HL-60 (cell line): ENCODE results near the gene FAT1.

Experiments
- DNase-seq, 2 experiments: peaks; one replicate each; pipeline ENCODE4 v3.0.0-alpha.2; 2010 to 2020; ENCODE audit warnings: low read depth in 1 of 2, low spot score in 1 of 2
- H3K27ac ChIP-seq: fragments of 250-450 bp; sonication (Bioruptor Pico); replicated peaks from 2 replicates; pipeline ENCODE4 v1.5.1; 2020; ENCODE audit warnings: mild to moderate bottlenecking, moderate library complexity
- H3K27me3 ChIP-seq: fragments of 250-450 bp; sonication (Bioruptor Pico); 2 replicates; pipeline ENCODE4 v1.5.1; 2021; ENCODE audit warnings: mild to moderate bottlenecking, moderate library complexity; ENCODE audit not compliant: insufficient read depth, poor library complexity, severe bottlenecking
- H3K4me3 ChIP-seq: replicated peaks from 2 replicates; pipeline ENCODE4 v1.5.1; 2011; ENCODE audit warnings: mild to moderate bottlenecking, control low read depth, low read length; ENCODE audit not compliant: insufficient read depth
- GABPA ChIP-seq: IDR thresholded peaks from 2 replicates; pipeline ENCODE4 v1.6.1; 2012; ENCODE audit warnings: low read depth
- POLR2AphosphoS5 ChIP-seq: IDR thresholded peaks from 2 replicates; pipeline ENCODE4 v1.6.1; 2012; ENCODE audit warnings: low read depth
- SPI1 ChIP-seq: IDR thresholded peaks from 2 replicates; pipeline ENCODE4 v1.6.1; 2012; ENCODE audit warnings: low read depth, mild to moderate bottlenecking, borderline replicate concordance
- TF ChIP-seq, protein P1 (sequence below): IDR thresholded peaks from one replicate; pipeline ENCODE4 v1.5.1; 2011; ENCODE audit warnings: low read length, control low read depth, inconsistent platforms; ENCODE audit not compliant: insufficient read depth
- TF ChIP-seq, protein P2 (sequence below): IDR thresholded peaks from 2 replicates; pipeline ENCODE4 v1.6.1; 2012; ENCODE audit warnings: low read depth; ENCODE audit not compliant: insufficient replicate concordance

Gene FAT1

DNA sequence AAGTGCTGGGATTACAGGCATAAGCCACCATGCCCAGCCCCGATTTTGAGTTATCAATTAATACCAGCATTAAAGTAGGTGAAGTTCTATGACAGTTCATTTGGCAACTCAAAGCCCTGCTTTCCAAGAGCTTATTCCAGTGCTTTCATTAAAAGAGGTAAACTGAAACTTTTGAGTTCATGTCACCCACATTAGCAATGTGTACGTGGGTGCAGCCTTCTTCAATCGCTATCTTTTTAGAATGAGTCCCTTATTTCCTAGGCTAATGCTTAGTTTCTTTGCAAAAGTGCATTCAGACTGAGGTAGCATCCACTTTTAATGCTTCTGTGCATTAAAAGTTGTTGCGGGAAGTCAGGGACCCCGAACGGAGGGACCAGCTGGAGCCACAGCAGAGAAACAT lies 142.2 kb downstream of the FAT1 start:
- H3K27me3 ChIP-seq, result no peaks in the 10 kb centered on the region
- H3K27ac ChIP-seq, result no peak overlapping the region
- TF ChIP-seq, protein P1, sequence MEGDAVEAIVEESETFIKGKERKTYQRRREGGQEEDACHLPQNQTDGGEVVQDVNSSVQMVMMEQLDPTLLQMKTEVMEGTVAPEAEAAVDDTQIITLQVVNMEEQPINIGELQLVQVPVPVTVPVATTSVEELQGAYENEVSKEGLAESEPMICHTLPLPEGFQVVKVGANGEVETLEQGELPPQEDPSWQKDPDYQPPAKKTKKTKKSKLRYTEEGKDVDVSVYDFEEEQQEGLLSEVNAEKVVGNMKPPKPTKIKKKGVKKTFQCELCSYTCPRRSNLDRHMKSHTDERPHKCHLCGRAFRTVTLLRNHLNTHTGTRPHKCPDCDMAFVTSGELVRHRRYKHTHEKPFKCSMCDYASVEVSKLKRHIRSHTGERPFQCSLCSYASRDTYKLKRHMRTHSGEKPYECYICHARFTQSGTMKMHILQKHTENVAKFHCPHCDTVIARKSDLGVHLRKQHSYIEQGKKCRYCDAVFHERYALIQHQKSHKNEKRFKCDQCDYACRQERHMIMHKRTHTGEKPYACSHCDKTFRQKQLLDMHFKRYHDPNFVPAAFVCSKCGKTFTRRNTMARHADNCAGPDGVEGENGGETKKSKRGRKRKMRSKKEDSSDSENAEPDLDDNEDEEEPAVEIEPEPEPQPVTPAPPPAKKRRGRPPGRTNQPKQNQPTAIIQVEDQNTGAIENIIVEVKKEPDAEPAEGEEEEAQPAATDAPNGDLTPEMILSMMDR, result no peak
- TF ChIP-seq SPI1 (no peak), POLR2AphosphoS5 (no peak)
- TF ChIP-seq, protein P2, sequence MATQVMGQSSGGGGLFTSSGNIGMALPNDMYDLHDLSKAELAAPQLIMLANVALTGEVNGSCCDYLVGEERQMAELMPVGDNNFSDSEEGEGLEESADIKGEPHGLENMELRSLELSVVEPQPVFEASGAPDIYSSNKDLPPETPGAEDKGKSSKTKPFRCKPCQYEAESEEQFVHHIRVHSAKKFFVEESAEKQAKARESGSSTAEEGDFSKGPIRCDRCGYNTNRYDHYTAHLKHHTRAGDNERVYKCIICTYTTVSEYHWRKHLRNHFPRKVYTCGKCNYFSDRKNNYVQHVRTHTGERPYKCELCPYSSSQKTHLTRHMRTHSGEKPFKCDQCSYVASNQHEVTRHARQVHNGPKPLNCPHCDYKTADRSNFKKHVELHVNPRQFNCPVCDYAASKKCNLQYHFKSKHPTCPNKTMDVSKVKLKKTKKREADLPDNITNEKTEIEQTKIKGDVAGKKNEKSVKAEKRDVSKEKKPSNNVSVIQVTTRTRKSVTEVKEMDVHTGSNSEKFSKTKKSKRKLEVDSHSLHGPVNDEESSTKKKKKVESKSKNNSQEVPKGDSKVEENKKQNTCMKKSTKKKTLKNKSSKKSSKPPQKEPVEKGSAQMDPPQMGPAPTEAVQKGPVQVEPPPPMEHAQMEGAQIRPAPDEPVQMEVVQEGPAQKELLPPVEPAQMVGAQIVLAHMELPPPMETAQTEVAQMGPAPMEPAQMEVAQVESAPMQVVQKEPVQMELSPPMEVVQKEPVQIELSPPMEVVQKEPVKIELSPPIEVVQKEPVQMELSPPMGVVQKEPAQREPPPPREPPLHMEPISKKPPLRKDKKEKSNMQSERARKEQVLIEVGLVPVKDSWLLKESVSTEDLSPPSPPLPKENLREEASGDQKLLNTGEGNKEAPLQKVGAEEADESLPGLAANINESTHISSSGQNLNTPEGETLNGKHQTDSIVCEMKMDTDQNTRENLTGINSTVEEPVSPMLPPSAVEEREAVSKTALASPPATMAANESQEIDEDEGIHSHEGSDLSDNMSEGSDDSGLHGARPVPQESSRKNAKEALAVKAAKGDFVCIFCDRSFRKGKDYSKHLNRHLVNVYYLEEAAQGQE, result no peak
- H3K4me3 ChIP-seq, result no peak overlapping the region
- DNase-seq, result no peak

DNA sequence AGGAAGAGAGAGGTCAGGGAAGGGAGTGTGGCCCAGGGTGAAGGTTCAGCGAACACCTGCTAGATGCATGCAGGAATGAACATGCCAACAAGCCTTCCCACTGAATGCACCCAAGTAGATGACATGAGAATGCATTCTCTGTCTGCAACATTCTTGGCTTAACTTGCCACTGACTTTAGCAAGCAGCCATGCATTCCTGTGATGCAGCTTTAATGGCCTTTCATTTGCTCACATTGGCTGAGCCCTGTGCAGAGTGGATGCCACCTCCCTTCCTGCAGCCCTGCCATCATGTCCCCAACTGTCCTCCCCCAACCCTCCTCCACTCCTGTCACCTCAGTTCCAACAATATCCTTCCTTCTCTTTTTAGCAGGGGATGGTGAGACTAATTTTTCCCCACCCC lies 143.0 kb downstream of the FAT1 start:
- no peaks in the 10 kb centered on the region for H3K27me3 ChIP-seq
- no peak for DNase-seq
- TF ChIP-seq POLR2AphosphoS5 (no peak), GABPA (no peak), SPI1 (no peak)
- TF ChIP-seq, protein P1, result no peak
- TF ChIP-seq, protein P2, result no peak
- H3K27ac ChIP-seq, result no peak overlapping the region
- H3K4me3 ChIP-seq, result no peak overlapping the region

DNA sequence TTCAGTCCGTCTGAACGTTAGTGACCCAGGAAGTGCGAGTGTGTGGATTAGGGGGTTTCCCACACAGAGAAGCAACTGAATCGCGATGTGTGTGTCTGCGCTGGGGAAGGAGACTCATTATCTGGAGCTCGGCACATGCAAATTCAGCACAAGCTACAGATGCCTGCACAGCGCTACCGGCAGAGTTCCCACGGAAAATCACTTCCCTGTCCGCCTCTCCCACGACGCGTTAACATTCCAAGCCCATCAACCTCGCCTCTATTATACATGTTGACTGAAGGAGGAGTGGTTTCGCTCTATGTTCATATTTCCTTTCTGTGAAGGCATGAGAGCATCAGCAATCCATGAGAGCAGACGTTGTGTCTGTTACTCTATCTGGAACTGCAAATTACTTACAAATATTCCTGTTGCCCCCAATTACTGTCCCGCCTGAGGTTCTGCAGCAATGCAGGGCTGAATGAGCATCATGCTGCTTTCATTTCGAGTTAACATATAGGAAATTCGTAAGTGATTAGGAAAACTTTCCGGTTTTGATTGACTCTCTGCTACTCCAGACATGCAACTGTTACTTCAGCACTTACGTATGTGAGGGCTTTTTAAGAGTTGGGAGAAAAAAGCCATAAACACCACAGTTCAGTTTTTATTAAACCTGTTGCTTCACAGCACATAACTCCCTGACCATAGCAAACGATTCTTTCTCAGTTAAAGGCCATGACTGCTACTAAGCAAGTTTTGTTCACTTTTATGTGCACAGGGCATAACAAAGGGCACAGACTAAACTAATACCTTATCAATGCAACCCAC lies 153.3 kb downstream of the FAT1 start:
- TF ChIP-seq GABPA, result no peak
- no peak for TF ChIP-seq SPI1
- TF ChIP-seq, protein P1, result no peak
- TF ChIP-seq POLR2AphosphoS5, result no peak
- TF ChIP-seq, protein P2, result no peak
- no peak for DNase-seq
- Histone ChIP-seq H3K4me3 (no peak overlapping the region), H3K27ac (no peak overlapping the region), H3K27me3 (no peaks in the 10 kb centered on the region)
